ENCODE measurements around the gene MT3.

The MT3 gene

GRCh38 chr16:56605475-56605874 is 16.1 kb downstream of the MT3 start:
- Histone ChIP-seq H3K4me1 (ENCODE audit: control insufficient read depth, low read length) (peaks cover 21% of the 10 kb centered on the region), H3K27ac (ENCODE audit: low read depth, low read length) (no peak overlapping the region)

GRCh38 chr16:56606071-56606475 is 16.7 kb downstream of the MT3 start:
- no peak overlapping the region for H3K4me2 ChIP-seq (ENCODE audit: low read length)

More at GRCh38 chr16:56605475-56605874, 16.1 kb downstream of the MT3 start:
- Histone ChIP-seq H3K9me2 (replicated peaks; ENCODE audit: control insufficient read depth, low read length) (no peaks in the 10 kb centered on the region), H3K9me3 (ENCODE audit: control insufficient read depth, insufficient read depth, low read length) (no peaks in the 10 kb centered on the region), H3K4me2 (ENCODE audit: low read length) (no peak overlapping the region), H3K36me3 (ENCODE audit: control insufficient read depth, low read length) (no peaks in the 10 kb centered on the region), H4K20me1 (ENCODE audit: control insufficient read depth, insufficient read depth, low read depth, low read length) (no peaks in the 10 kb centered on the region), H3K79me2 (ENCODE audit: control insufficient read depth, low read length) (no peaks in the 10 kb centered on the region), H3F3A (ENCODE audit: control insufficient read depth, insufficient read depth) (no peaks in the 10 kb centered on the region), H3K4me3 (ENCODE audit: low read length) (no peak overlapping the region), H3K27me3 (ENCODE audit: control insufficient read depth, low read length) (peaks cover 21% of the 10 kb centered on the region)
- no peak for TF ChIP-seq CTCF (IDR thresholded peaks at IDR 0.05; ENCODE audit: low read depth, low read length, poor library complexity, severe bottlenecking)
- TF ChIP-seq EZH2phosphoT487 (IDR thresholded peaks at IDR 0.05; ENCODE audit: borderline replicate concordance, low read length), result no peak

GRCh38 chr16:56606476-56607108 is 17.3 kb downstream of the MT3 start:
- Histone ChIP-seq H3K4me3 (ENCODE audit: low read length) (no peak overlapping the region), H3F3A (ENCODE audit: control insufficient read depth, insufficient read depth) (no peaks in the 10 kb centered on the region)
- TF ChIP-seq CTCF (IDR thresholded peaks at IDR 0.05; ENCODE audit: low read depth, low read length, poor library complexity, severe bottlenecking) (no peak), EZH2phosphoT487 (IDR thresholded peaks at IDR 0.05; ENCODE audit: borderline replicate concordance, low read length) (no peak)

More at GRCh38 chr16:56606071-56606475, 16.7 kb downstream of the MT3 start:
- no peaks in the 10 kb centered on the region for H3K9me3 ChIP-seq (ENCODE audit: control insufficient read depth, insufficient read depth, low read length)
- no peak for TF ChIP-seq CTCF (IDR thresholded peaks at IDR 0.05; ENCODE audit: low read depth, low read length, poor library complexity, severe bottlenecking)
- TF ChIP-seq EZH2phosphoT487 (IDR thresholded peaks at IDR 0.05; ENCODE audit: borderline replicate concordance, low read length), result no peak
- no peak overlapping the region for H3K27ac ChIP-seq (ENCODE audit: low read depth, low read length)
- H4K20me1 ChIP-seq (ENCODE audit: control insufficient read depth, insufficient read depth, low read depth, low read length), result no peaks in the 10 kb centered on the region
- no peaks in the 10 kb centered on the region for H3F3A ChIP-seq (ENCODE audit: control insufficient read depth, insufficient read depth)
- H3K36me3 ChIP-seq (ENCODE audit: control insufficient read depth, low read length), result no peaks in the 10 kb centered on the region
- no peaks in the 10 kb centered on the region for H3K79me2 ChIP-seq (ENCODE audit: control insufficient read depth, low read length)
- H3K4me1 ChIP-seq (ENCODE audit: control insufficient read depth, low read length), result peaks cover 27% of the 10 kb centered on the region
- peaks cover 21% of the 10 kb centered on the region for H3K27me3 ChIP-seq (ENCODE audit: control insufficient read depth, low read length)
- H3K4me3 ChIP-seq (ENCODE audit: low read length), result no peak overlapping the region
- no peaks in the 10 kb centered on the region for H3K9me2 ChIP-seq (replicated peaks; ENCODE audit: control insufficient read depth, low read length)

More at GRCh38 chr16:56606476-56607108, 17.3 kb downstream of the MT3 start:
- Histone ChIP-seq H3K36me3 (ENCODE audit: control insufficient read depth, low read length) (no peaks in the 10 kb centered on the region), H4K20me1 (ENCODE audit: control insufficient read depth, insufficient read depth, low read depth, low read length) (no peaks in the 10 kb centered on the region), H3K4me1 (ENCODE audit: control insufficient read depth, low read length) (peaks cover 27% of the 10 kb centered on the region), H3K9me2 (replicated peaks; ENCODE audit: control insufficient read depth, low read length) (no peaks in the 10 kb centered on the region), H3K9me3 (ENCODE audit: control insufficient read depth, insufficient read depth, low read length) (no peaks in the 10 kb centered on the region), H3K4me2 (ENCODE audit: low read length) (no peak overlapping the region), H3K27ac (ENCODE audit: low read depth, low read length) (no peak overlapping the region), H3K79me2 (ENCODE audit: control insufficient read depth, low read length) (no peaks in the 10 kb centered on the region), H3K27me3 (ENCODE audit: control insufficient read depth, low read length) (peaks cover 17% of the 10 kb centered on the region)

All from DOHH2 (cell line).